Stomach (tissue), 19 donors: ENCODE results near the gene RESF1. TPM values are rescaled to one million over a fixed set of nuclear protein-coding genes. Genes with fewer than 3 reads are reported as not detected.

Experiments
- DNase-seq, 2 donors: peaks; one replicate each; pipeline versions ENCODE4 v3.0.0 to v3.0.0-alpha.2; 2013 to 2019
- H3K27ac ChIP-seq, 5 donors: fragments of 200-600 bp in 4 of 5; sonication (generic) in 4 of 5; one replicate each; pipeline ENCODE4 v1.5.1; 2013 to 2019; ENCODE audit warnings: mild to moderate bottlenecking in 1 of 5, moderate library complexity in 1 of 5
- H3K27me3 ChIP-seq, 3 donors: fragments of 200-600 bp; sonication (generic); one replicate each; pipeline ENCODE4 v1.5.1; 2017 to 2019; ENCODE audit warnings: mixed run types in 1 of 3
- H3K36me3 ChIP-seq, 4 donors: fragments of 200-600 bp; sonication (generic); 1 replicate in 3 of 4; 2 replicates in 1 of 4; pipeline ENCODE4 v1.5.1; 2016 to 2019
- H3K4me1 ChIP-seq, 4 donors: fragments of 200-600 bp; sonication (generic); one replicate each; pipeline ENCODE4 v1.5.1; 2016 to 2019
- H3K4me3 ChIP-seq, 4 donors: fragments of 200-600 bp; sonication (generic) in 3 of 4; one replicate each; pipeline ENCODE4 v1.5.1; 2016 to 2019; ENCODE audit warnings: mild to moderate bottlenecking in 1 of 4
- H3K9me3 ChIP-seq, 4 donors: fragments of 200-600 bp; sonication (generic); one replicate each; pipeline ENCODE4 v1.5.1; 2016 to 2019
- CTCF ChIP-seq, 7 experiments: fragments of 450-650 bp in 4 of 7; fragments of 200-600 bp in 3 of 7; sonication (generic) in 3 of 7; IDR thresholded peaks; one replicate each; pipeline ENCODE4 v1.5.1; 2016 to 2019; ENCODE audit warnings: antibody characterized with exemption in 7 of 7, control low read depth in 2 of 7, mild to moderate bottlenecking in 1 of 7
- EP300 ChIP-seq: sonication (generic); formaldehyde crosslinking; IDR thresholded peaks from one replicate; pipeline ENCODE4 v1.6.1; 2017; ENCODE audit warnings: antibody characterized with exemption
- POLR2A ChIP-seq, 4 donors: fragments of 450-650 bp; IDR thresholded peaks; one replicate each; pipeline ENCODE4 v1.6.1; 2016; ENCODE audit warnings: antibody characterized with exemption in 4 of 4, control low read depth in 2 of 4, mild to moderate bottlenecking in 1 of 4, moderate library complexity in 1 of 4
- POLR2AphosphoS5 ChIP-seq, 3 donors: sonication (generic); formaldehyde crosslinking; IDR thresholded peaks; one replicate each; pipeline ENCODE4 v1.6.1; 2016; ENCODE audit warnings: antibody characterized with exemption in 3 of 3
- WGBS, 5 donors: extraction: QIAGEN DNeasy Blood & Tissue Kit in 3 of 5; methylation state at CpG; one replicate each; pipeline versions ENCODE4 v1.1.5 to v1.1.7; 2013 to 2018; 5-methylcytosine and 5-hydroxymethylcytosine counted together
- intact Hi-C: fragments of 100-400 bp; cut with DNase I; formaldehyde crosslinking; loops from one replicate; pipeline ENCODE4 v1.15.1; 2023; ENCODE audit warnings: low total_unique reads
- long read RNA-seq, 10 donors: transcript quantifications; one replicate each; lab custom pipeline, GENCODE V29; 2026
- polyA plus RNA-seq, 3 donors: library from polyadenylated mRNA; stranded (reverse); fragments of 200-250 nt; gene quantifications; one replicate each; pipeline ENCODE4 v1.2.3, GENCODE V29; 2013
- total RNA-seq, 5 donors: library from RNA; depleted of rRNA; stranded (reverse); fragments of >200 nt; gene quantifications; one replicate each; pipeline versions ENCODE4 v1.1.0 to v1.2.3, GENCODE V29; 2014 to 2016
- donor health status: healthy with polysubstance abuse.
- donor health status: Bipolar disorder and iron deficiency.
- donor health status: healthy.

Gene RESF1, protein sequence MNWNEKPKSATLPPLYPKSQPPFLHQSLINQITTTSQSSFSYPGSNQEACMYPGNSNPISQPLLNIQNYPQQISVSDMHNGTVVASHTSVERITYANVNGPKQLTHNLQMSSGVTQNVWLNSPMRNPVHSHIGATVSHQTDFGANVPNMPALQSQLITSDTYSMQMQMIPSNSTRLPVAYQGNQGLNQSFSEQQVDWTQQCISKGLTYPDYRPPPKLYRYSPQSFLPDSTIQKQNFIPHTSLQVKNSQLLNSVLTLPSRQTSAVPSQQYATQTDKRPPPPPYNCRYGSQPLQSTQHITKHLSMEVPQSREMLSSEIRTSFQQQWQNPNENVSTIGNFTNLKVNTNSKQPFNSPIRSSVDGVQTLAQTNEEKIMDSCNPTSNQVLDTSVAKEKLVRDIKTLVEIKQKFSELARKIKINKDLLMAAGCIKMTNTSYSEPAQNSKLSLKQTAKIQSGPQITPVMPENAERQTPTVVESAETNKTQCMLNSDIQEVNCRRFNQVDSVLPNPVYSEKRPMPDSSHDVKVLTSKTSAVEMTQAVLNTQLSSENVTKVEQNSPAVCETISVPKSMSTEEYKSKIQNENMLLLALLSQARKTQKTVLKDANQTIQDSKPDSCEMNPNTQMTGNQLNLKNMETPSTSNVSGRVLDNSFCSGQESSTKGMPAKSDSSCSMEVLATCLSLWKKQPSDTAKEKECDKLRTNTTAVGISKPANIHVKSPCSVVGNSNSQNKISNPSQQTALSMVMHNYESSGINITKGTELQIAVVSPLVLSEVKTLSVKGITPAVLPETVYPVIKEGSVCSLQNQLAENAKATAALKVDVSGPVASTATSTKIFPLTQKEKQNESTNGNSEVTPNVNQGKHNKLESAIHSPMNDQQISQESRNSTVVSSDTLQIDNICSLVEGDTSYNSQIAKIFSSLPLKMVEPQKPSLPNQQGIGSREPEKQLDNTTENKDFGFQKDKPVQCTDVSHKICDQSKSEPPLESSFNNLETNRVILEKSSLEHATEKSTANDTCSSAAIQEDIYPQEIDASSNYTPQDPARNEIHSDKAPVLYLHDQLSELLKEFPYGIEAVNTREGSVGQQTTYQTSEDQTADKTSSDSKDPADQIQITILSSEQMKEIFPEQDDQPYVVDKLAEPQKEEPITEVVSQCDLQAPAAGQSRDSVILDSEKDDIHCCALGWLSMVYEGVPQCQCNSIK (N-terminal part only)
- total RNA-seq (100 to 1,000 TPM in 2 of 5 donors, 10 to 100 TPM in 3; 48.1 to 255 (median 80.0) TPM), polyA plus RNA-seq (10 to 100 TPM; 15.4 to 32.0 (median 25.8) TPM)
- long read RNA-seq, donor 1, result 0 reads
- long read RNA-seq, donor 2, partial matches to known transcripts, result 8 of 10 reads
- long read RNA-seq, donor 2, other reads (novel, unspliced or antisense), result 0 of 10 reads
- long read RNA-seq, donor 3, partial matches to known transcripts, result 6 of 6 reads
- long read RNA-seq, donor 3, other reads (novel, unspliced or antisense), result 0 of 6 reads
- long read RNA-seq, donor 4, result 0 reads
- long read RNA-seq, donor 5, partial matches to known transcripts, result 8 of 9 reads
- long read RNA-seq, donor 5, other reads (novel, unspliced or antisense), result 0 of 9 reads
- long read RNA-seq, donor 6, partial matches to known transcripts, result 6 of 9 reads
- long read RNA-seq, donor 6, other reads (novel, unspliced or antisense), result 0 of 9 reads
- long read RNA-seq, donor 7, partial matches to known transcripts, result 6 of 9 reads
- long read RNA-seq, donor 7, other reads (novel, unspliced or antisense), result 0 of 9 reads
- long read RNA-seq, donor 8, partial matches to known transcripts, result 7 of 9 reads
- long read RNA-seq, donor 8, other reads (novel, unspliced or antisense), result 0 of 9 reads
- long read RNA-seq, donor 9, partial matches to known transcripts, result 0 of 1 reads
- long read RNA-seq, donor 9, other reads (novel, unspliced or antisense), result 0 of 1 reads
- long read RNA-seq, donor 10, full-length matches to known transcripts, result 2 of 2 reads
- long read RNA-seq, donor 10, partial matches to known transcripts, result 0 of 2 reads
- long read RNA-seq, donor 10, other reads (novel, unspliced or antisense), result 0 of 2 reads

- Histone ChIP-seq H3K4me1 (peaks cover 17 to 60% (median 40%) of the 10 kb centered on the region in 4 donors), H3K4me3 (peak within 1 kb of the TSS; percentile 63 to 81 (median 66)), H3K27ac (peak within 1 kb of the TSS; percentile 93 to 98 (median 95)), H3K27me3 (no peaks in the 10 kb centered on the region), H3K9me3 (no peaks in the 10 kb centered on the region), H3K36me3 (peaks cover 0 to 27% (median 21%) of the 10 kb centered on the region in 4 donors)
- intact Hi-C loops, result no loop called here
- WGBS, 5 donors, result 0 to 1% (median 1%) methylated on average over 21 to 67 of the region's 67 CpGs
- peak; percentile 89 to 97 for DNase-seq
- no peak for TF ChIP-seq EP300
- TF ChIP-seq POLR2A (IDR thresholded peaks at IDR 0.05), result peak in 1 of 4 donors; percentile 10
- TF ChIP-seq CTCF (IDR thresholded peaks at IDR 0.05), result no peak
- peak; percentile 22 to 80 (median 78) for TF ChIP-seq POLR2AphosphoS5 (IDR thresholded peaks at IDR 0.05)
Measured at GRCh38 chr12:31959161-31959700, at the start of gene RESF1. Gene RESF1, plus strand, starts transcription at chr12:31959415. Its CDS starts 21,541 bp downstream, at chr12:31980956.

GRCh38 chr12:31914927-31915326 is 44.3 kb upstream of the RESF1 start:
- no peaks in the 10 kb centered on the region for H3K27me3 ChIP-seq
- intact Hi-C loops, result no loop called here

More at GRCh38 chr12:31914927-31915326, 44.3 kb upstream of the RESF1 start:
- 28 to 52% (median 41%) methylated on average over 1 of the region's 1 CpG for WGBS, 5 donors
- peaks cover 0 to 15% (median 5%) of the 10 kb centered on the region in 4 donors for H3K9me3 ChIP-seq
- no peak for DNase-seq
- no peak for TF ChIP-seq POLR2A (IDR thresholded peaks at IDR 0.05)
- TF ChIP-seq CTCF (IDR thresholded peaks at IDR 0.05), result no peak
- no peak for TF ChIP-seq EP300
- no peak for TF ChIP-seq POLR2AphosphoS5 (IDR thresholded peaks at IDR 0.05)
- no peaks in the 10 kb centered on the region for H3K36me3 ChIP-seq
- no peaks in the 10 kb centered on the region for H3K4me1 ChIP-seq
- no peak overlapping the region for H3K4me3 ChIP-seq
- H3K27ac ChIP-seq, result no peak overlapping the region
